ENCODE results near the gene PDCD2.
A peak's percentile ranks its signal among the peaks of the same experiment; 100 is the strongest.
"Not testable (repeated sequence)": the region's sequence is repeated elsewhere in the genome, so short reads cannot be mapped to it uniquely, and the experiment has no call there.

PDCD2 gene

GRCh38 chr6:170584181-170584953, at the start of gene PDCD2:
PDCD2 (minus strand) TSS chr6:170584637; CDS start chr6:170584581, 56 bp downstream.
- peak; percentile 90 for DNase-seq (ENCODE audit: low read depth)

GRCh38 chr6:170616020-170616554, 31.6 kb upstream of the PDCD2 start:
- DNase-seq (ENCODE audit: low read depth) = not testable (repeated sequence)

- not testable (repeated sequence) for DNase-seq (ENCODE audit: low read depth)
Observed at GRCh38 chr6:170612256-170612804, 27.9 kb upstream of the PDCD2 start.

- DNase-seq (ENCODE audit: low read depth) = not testable (repeated sequence)
Observed at GRCh38 chr6:170609225-170609624, 24.8 kb upstream of the PDCD2 start.

GRCh38 chr6:170605574-170606259, 21.3 kb upstream of the PDCD2 start:
- DNase-seq (ENCODE audit: low read depth) = no peak

- DNase-seq (ENCODE audit: low read depth) = no peak
Observed at GRCh38 chr6:170597278-170597677, 12.8 kb upstream of the PDCD2 start.

- no peak for DNase-seq (ENCODE audit: low read depth)
Observed at GRCh38 chr6:170596426-170596825, 12.0 kb upstream of the PDCD2 start.

- DNase-seq (ENCODE audit: low read depth) = no peak
Observed at GRCh38 chr6:170590725-170591124, 6.3 kb upstream of the PDCD2 start.

GRCh38 chr6:170584954-170585498, 589 bp upstream of the PDCD2 start:
- DNase-seq (ENCODE audit: low read depth) = no peak

- no peak for DNase-seq (ENCODE audit: low read depth)
Observed at GRCh38 chr6:170583756-170584180, 669 bp downstream of the PDCD2 start.

- no peak for DNase-seq (ENCODE audit: low read depth)
Observed at GRCh38 chr6:170578909-170579308, 5.5 kb downstream of the PDCD2 start.

GRCh38 chr6:170575250-170575649, 9.2 kb downstream of the PDCD2 start:
- DNase-seq (ENCODE audit: low read depth) = no peak

- DNase-seq (ENCODE audit: low read depth) = no peak
Observed at GRCh38 chr6:170572704-170573466, 11.6 kb downstream of the PDCD2 start.

- DNase-seq (ENCODE audit: low read depth) = no peak
Observed at GRCh38 chr6:170564936-170565530, 19.4 kb downstream of the PDCD2 start.

- DNase-seq (ENCODE audit: low read depth) = no peak
Observed at GRCh38 chr6:170561555-170561954, 22.9 kb downstream of the PDCD2 start.

- no peak for DNase-seq (ENCODE audit: low read depth)
Observed at GRCh38 chr6:170555305-170555704, 29.1 kb downstream of the PDCD2 start.

GRCh38 chr6:170554796-170555137, 29.7 kb downstream of the PDCD2 start:
- DNase-seq (ENCODE audit: low read depth) = no peak

- peak; percentile 94 for DNase-seq (ENCODE audit: low read depth)
Observed at GRCh38 chr6:170554013-170554795, 30.2 kb downstream of the PDCD2 start, which contains the start of gene TBP. TBP (plus strand) TSS chr6:170554369; CDS start chr6:170557030, 2,661 bp downstream.

- DNase-seq (ENCODE audit: low read depth) = no peak
Observed at GRCh38 chr6:170553534-170554012, 30.9 kb downstream of the PDCD2 start.
